ENCODE results near the gene CMTM4.
"Not testable (repeated sequence)": the region's sequence is repeated elsewhere in the genome, so short reads cannot be mapped to it uniquely, and the experiment has no call there.

Gene CMTM4

DNA sequence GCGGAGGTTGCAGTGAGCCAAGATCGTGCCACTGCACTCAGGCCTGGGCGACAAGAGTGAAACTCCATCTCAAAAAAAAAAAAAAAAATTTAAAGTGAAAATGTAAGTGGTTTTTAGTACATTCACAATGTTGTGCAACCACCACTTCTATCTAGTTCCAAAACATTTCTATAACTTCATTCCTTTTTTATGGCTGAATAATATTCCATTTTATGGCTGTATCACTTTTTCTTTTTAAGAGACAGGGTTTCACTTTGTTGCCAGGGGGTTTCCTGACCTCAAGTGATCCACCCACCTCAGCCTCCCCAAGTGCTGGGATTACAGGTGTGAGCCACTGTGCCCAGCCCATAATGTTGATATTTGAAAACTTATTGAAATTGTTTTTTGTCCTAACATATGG lies 103.7 kb downstream of the CMTM4 start:
- no peak for DNase-seq (ENCODE audit: low read depth)

- no peak for DNase-seq (ENCODE audit: low read depth)
Measured at GRCh38 chr16:66592241-66592640, 104.3 kb downstream of the CMTM4 start.

DNA sequence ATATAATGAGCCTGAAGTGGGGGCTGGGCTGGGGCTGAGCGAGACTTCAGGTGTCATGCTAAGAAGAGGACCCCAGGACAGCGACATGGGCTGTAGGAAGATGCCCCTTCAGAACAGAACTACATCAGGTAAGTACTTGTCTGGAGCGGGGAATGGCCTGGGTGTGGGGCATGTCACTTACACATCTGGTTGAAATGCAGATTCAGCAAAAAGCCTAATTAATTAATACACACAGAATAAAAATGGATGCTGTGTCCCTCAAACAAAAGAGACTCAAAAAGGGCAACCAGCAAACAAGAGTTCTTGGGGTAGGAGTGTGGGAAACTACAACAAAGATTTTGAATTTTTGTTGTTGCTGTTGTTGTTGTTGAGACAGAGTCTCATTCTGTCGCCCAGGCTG lies 105.5 kb downstream of the CMTM4 start:
- DNase-seq (ENCODE audit: low read depth): no peak

- DNase-seq (ENCODE audit: low read depth): no peak
Measured at GRCh38 chr16:66590322-66590721, 106.2 kb downstream of the CMTM4 start.

GRCh38 chr16:66588981-66589713 lies 107.4 kb downstream of the CMTM4 start:
- no peak for DNase-seq (ENCODE audit: low read depth)

DNA sequence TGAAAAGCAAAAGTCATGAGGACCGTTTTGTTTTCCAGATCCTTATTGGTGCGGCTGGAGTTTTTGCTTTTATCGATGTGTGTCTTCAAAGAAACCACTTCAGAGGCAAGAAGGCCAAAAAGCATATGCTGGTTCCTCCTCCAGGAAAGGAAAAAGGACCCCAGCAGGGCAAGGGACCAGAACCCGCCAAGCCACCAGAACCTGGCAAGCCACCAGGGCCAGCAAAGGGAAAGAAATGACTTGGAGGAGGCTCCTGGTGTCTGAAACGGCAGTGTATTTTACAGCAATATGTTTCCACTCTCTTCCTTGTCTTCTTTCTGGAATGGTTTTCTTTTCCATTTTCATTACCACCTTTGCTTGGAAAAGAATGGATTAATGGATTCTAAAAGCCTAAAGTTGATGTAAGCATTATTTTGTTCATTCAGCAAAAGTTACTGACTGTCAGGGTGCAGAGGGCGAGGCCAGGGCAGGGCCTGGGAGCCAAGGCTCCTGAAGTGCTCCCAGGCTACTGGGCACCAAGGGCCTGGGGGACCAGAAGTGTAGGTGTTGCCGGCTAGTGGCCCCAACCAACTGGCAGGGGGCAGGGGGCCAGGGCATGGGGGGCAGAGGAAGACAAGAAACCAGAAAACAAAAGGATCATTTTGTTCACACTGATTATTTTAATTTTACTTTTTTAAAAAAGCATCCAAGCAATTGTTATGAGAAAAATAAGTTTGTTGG lies 108.5 kb downstream of the CMTM4 start:
- no peak for DNase-seq (ENCODE audit: low read depth)

- DNase-seq (ENCODE audit: low read depth): no peak
Measured at GRCh38 chr16:66585481-66586239, 110.9 kb downstream of the CMTM4 start.

DNA sequence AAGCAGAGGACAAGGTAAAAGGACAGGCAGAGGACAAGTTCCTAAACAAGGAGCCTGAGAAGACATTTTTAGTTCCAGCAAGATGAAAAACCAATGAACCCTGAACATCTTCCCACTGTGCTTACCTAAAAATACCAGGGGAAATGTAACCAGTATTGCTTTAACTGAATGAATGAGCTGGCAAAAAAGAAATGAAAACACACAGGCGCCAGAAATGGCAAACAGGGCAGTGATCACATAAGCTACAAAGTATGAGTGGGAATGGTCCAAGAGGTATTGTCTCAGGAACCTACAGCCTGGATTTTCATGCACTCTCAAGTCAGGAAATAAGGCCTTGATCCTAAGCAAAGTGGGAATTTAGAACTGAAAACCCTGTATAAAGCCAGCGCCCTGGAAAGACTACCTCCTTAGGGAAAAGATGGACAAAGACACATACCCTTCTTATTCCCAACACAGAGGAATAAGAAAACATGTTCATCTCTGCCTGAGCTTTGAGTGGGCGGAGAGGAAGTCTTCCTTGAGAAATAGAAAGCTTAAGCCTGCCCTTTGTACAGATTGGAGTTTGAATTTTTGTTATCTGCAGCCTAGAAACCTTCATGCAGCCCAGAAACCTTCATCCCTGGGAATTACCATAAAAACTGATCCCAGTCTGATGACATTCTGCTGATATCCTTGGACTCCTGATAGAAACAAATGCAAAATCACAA lies 115.1 kb downstream of the CMTM4 start:
- DNase-seq (ENCODE audit: low read depth): no peak

GRCh38 chr16:66580605-66581209 lies 115.8 kb downstream of the CMTM4 start:
- DNase-seq (ENCODE audit: low read depth): peak; percentile 81

- DNase-seq (ENCODE audit: low read depth): no peak
Measured at GRCh38 chr16:66578651-66579531, 117.7 kb downstream of the CMTM4 start, which contains the start of gene CMTM2. CMTM2 (plus strand) TSS chr16:66579463; CDS start chr16:66579608, 145 bp downstream.

- DNase-seq (ENCODE audit: low read depth): no peak
Measured at GRCh38 chr16:66576296-66576695, 120.2 kb downstream of the CMTM4 start.

DNA sequence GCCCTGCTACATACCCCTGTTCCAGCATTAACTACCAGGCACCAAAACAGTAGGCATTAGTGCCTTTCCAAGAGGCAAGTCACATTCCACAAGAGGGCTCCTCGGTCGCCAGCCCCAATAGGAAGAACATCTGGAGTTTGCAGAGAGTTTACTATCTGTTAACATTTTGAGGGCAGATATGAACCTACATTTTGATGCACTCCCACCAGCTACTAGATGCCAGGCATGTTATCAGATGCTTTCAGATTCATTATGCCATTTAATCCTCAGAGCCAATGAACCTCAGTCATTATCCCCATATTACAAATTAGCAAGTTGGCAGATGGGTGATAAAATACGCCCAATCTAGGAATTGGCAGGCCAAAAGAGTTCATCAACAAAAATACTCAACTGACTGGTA lies 121.5 kb downstream of the CMTM4 start:
- DNase-seq (ENCODE audit: low read depth): no peak

GRCh38 chr16:66574531-66574930 lies 122.0 kb downstream of the CMTM4 start:
- no peak for DNase-seq (ENCODE audit: low read depth)

- DNase-seq (ENCODE audit: low read depth): no peak
Measured at GRCh38 chr16:66574081-66574480, 122.5 kb downstream of the CMTM4 start.

- DNase-seq (ENCODE audit: low read depth): no peak
Measured at GRCh38 chr16:66572356-66572755, 124.2 kb downstream of the CMTM4 start.

GRCh38 chr16:66569827-66570405 lies 126.6 kb downstream of the CMTM4 start:
- DNase-seq (ENCODE audit: low read depth): peak; percentile 16

DNA sequence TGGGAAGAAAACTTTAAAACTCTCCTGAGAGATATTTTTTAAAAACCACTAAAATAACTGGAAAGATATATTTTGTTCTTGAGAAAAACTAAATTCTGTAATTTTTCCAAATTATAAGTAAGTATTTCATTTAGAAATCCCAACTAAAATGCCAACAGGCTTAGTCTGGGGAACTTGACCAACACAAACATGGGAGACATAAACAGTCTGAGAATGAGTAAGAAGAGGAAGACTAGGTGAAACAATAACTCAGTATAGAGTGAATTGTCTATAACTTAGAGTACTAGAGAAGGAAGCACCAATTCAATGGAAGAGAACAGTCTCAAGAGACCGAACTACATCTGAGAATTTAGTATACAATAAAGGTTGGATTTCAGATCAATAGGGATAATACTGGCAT lies 127.4 kb downstream of the CMTM4 start:
- peak; percentile 57 for DNase-seq (ENCODE audit: low read depth)

DNA sequence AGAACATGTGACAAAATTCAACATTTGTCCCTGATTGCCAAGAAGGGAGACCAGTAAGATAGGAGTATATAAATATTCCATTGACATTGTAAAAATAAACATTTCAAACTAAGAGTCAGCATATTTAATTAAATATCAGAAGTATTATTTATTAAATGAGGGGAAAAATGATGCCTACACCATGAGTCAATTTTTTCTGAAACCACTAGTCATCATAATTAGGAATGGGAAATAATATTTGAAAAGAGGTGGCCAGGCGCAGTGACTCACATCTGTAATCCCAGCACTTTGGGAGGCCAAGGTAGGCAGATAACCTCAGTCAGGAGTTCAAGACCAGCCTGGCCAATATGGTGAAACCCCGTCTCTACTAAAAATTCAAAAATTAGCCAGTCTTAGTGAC lies 128.2 kb downstream of the CMTM4 start:
- no peak for DNase-seq (ENCODE audit: low read depth)

DNA sequence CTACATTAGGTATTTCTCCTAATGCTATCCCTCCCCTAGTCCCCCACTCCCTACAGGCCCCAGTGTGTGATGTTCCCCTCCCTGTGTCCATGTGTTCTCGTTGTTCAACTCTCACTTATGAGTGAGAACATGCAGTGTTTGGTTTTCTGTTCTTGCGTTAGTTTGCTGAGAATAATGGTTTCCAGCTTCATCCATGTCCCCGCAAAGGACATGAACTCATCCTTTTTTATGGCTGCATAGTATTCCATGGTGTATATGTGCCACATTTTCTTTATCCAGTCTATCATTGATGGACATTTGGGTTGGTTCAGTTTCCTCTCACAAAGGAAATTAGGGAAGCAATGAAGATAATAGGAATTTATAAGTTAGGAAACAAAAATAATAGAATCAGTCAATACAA lies 129.3 kb downstream of the CMTM4 start:
- DNase-seq (ENCODE audit: low read depth): not testable (repeated sequence)

Data from fibroblast of gingiva (primary cell).